Measurements from ENCODE around the gene STK38.

Gene STK38

GRCh38 chr6:36445621-36446020, 101.7 kb downstream of the STK38 start:
- in situ Hi-C loops (cut with HindIII; ENCODE audit: low pct_ligation_motif_present, low sequenced_read_pairs): no loop called here
- Histone ChIP-seq H3K4me3 (ENCODE audit: low read depth, low read length) (no peak overlapping the region), H3K36me3 (replicated peaks) (peaks cover 14% of the 10 kb centered on the region), H3K27ac (peak overlapping the region; percentile 26), H3K27me3 (replicated peaks) (no peaks in the 10 kb centered on the region)
- no peak for DNase-seq
- TF ChIP-seq CTCF (IDR thresholded peaks at IDR 0.05; ENCODE audit: low read depth, low read length, missing control alignments): no peak

GRCh38 chr6:36444470-36444869, 102.8 kb downstream of the STK38 start:
- Histone ChIP-seq H3K27ac (peak overlapping the region; percentile 87), H3K27me3 (replicated peaks) (no peaks in the 10 kb centered on the region), H3K4me3 (ENCODE audit: low read depth, low read length) (peak overlapping the region; percentile 97), H3K36me3 (replicated peaks) (peaks cover 12% of the 10 kb centered on the region)
- in situ Hi-C loops (cut with HindIII; ENCODE audit: low pct_ligation_motif_present, low sequenced_read_pairs): no loop called here
- no peak for TF ChIP-seq CTCF (IDR thresholded peaks at IDR 0.05; ENCODE audit: low read depth, low read length, missing control alignments)
- DNase-seq: peak; percentile 74
